ENCODE results near the gene KRTAP5-8. TPM values are rescaled to one million over a fixed set of nuclear protein-coding genes. Genes with fewer than 3 reads are reported as not detected.

Gene KRTAP5-8
- total RNA-seq, 1 experiment from 2014 or later: not detected

DNA sequence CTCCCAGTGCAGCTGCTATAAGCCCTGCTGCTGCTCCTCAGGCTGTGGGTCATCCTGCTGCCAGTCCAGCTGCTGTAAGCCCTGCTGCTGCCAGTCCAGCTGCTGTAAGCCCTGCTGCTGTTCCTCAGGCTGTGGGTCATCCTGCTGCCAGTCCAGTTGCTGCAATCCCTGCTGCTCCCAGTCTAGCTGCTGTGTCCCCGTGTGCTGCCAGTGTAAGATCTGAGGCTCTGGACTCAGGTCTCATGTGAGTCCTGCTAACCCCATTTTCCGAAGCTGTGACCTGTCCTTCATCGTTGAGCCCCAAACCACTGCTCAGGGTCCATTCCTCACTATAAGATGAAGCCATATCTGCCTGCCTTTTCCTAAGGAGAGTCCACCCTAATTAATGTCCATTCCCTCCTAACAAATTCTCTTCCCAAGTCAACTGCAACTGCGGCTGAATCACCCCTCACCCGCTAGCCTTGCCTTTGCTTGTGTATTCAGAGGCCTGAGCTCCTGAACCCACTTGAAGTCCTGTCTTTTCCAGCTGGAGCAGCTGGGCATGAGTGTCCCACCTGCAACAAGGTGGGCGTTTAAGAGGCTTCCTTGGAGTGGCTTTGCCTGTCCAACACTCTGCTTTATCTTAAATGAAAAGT is 10.1 kb upstream of the KRTAP5-8 start (continued):
- TF ChIP-seq, protein P1, sequence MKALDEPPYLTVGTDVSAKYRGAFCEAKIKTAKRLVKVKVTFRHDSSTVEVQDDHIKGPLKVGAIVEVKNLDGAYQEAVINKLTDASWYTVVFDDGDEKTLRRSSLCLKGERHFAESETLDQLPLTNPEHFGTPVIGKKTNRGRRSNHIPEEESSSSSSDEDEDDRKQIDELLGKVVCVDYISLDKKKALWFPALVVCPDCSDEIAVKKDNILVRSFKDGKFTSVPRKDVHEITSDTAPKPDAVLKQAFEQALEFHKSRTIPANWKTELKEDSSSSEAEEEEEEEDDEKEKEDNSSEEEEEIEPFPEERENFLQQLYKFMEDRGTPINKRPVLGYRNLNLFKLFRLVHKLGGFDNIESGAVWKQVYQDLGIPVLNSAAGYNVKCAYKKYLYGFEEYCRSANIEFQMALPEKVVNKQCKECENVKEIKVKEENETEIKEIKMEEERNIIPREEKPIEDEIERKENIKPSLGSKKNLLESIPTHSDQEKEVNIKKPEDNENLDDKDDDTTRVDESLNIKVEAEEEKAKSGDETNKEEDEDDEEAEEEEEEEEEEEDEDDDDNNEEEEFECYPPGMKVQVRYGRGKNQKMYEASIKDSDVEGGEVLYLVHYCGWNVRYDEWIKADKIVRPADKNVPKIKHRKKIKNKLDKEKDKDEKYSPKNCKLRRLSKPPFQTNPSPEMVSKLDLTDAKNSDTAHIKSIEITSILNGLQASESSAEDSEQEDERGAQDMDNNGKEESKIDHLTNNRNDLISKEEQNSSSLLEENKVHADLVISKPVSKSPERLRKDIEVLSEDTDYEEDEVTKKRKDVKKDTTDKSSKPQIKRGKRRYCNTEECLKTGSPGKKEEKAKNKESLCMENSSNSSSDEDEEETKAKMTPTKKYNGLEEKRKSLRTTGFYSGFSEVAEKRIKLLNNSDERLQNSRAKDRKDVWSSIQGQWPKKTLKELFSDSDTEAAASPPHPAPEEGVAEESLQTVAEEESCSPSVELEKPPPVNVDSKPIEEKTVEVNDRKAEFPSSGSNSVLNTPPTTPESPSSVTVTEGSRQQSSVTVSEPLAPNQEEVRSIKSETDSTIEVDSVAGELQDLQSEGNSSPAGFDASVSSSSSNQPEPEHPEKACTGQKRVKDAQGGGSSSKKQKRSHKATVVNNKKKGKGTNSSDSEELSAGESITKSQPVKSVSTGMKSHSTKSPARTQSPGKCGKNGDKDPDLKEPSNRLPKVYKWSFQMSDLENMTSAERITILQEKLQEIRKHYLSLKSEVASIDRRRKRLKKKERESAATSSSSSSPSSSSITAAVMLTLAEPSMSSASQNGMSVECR (CRISPR knock-in tag; IDR thresholded peaks at IDR 0.05; ENCODE audit: borderline replicate concordance): no peak

DNA sequence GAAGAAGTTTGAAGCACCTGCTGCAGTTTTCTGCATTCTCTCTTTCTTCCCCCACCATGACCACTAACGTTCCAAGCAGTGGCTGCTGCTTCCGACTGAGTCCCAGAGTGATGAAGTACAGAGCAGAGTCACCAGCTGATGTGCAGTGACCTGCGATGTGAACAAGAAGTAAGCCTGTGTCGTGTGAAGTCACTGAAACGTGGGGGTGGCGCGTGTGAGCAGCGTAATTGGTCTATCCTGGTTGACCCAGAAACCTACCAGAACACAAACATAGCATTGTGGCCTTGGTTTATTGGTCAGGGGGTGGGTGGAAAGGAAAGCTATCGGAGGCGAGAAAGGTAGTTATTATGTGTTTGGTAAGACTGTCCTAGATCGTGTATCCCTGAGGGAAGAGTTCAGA is 7.2 kb upstream of the KRTAP5-8 start:
- ATAC-seq (no peak), DNase-seq (ENCODE audit: low spot score) (no peak)
- no peak for TF ChIP-seq ZNF232 (CRISPR knock-in tag; IDR thresholded peaks at IDR 0.05)
- TF ChIP-seq RORB (CRISPR knock-in tag; IDR thresholded peaks at IDR 0.05): no peak
- TF ChIP-seq, protein P2, sequence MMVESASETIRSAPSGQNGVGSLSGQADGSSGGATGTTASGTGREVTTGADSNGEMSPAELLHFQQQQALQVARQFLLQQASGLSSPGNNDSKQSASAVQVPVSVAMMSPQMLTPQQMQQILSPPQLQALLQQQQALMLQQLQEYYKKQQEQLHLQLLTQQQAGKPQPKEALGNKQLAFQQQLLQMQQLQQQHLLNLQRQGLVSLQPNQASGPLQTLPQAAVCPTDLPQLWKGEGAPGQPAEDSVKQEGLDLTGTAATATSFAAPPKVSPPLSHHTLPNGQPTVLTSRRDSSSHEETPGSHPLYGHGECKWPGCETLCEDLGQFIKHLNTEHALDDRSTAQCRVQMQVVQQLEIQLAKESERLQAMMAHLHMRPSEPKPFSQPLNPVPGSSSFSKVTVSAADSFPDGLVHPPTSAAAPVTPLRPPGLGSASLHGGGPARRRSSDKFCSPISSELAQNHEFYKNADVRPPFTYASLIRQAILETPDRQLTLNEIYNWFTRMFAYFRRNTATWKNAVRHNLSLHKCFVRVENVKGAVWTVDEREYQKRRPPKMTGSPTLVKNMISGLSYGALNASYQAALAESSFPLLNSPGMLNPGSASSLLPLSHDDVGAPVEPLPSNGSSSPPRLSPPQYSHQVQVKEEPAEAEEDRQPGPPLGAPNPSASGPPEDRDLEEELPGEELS (CRISPR knock-in tag; IDR thresholded peaks at IDR 0.05): no peak
- no peak for TF ChIP-seq RELA (CRISPR knock-in tag; IDR thresholded peaks at IDR 0.05; ENCODE audit: borderline replicate concordance)
- no peak for TF ChIP-seq ZNF219 (CRISPR knock-in tag; IDR thresholded peaks at IDR 0.05; ENCODE audit: borderline replicate concordance)
- TF ChIP-seq NR3C1 (CRISPR knock-in tag; conservative IDR thresholded peaks at IDR 0.05; ENCODE audit: low read depth): no peak
- TF ChIP-seq, protein P3, sequence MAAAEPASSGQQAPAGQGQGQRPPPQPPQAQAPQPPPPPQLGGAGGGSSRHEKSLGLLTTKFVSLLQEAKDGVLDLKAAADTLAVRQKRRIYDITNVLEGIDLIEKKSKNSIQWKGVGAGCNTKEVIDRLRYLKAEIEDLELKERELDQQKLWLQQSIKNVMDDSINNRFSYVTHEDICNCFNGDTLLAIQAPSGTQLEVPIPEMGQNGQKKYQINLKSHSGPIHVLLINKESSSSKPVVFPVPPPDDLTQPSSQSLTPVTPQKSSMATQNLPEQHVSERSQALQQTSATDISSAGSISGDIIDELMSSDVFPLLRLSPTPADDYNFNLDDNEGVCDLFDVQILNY (CRISPR knock-in tag; IDR thresholded peaks at IDR 0.05): no peak
- TF ChIP-seq ZNF138 (CRISPR knock-in tag; conservative IDR thresholded peaks at IDR 0.05): no peak
- TF ChIP-seq, protein P4, sequence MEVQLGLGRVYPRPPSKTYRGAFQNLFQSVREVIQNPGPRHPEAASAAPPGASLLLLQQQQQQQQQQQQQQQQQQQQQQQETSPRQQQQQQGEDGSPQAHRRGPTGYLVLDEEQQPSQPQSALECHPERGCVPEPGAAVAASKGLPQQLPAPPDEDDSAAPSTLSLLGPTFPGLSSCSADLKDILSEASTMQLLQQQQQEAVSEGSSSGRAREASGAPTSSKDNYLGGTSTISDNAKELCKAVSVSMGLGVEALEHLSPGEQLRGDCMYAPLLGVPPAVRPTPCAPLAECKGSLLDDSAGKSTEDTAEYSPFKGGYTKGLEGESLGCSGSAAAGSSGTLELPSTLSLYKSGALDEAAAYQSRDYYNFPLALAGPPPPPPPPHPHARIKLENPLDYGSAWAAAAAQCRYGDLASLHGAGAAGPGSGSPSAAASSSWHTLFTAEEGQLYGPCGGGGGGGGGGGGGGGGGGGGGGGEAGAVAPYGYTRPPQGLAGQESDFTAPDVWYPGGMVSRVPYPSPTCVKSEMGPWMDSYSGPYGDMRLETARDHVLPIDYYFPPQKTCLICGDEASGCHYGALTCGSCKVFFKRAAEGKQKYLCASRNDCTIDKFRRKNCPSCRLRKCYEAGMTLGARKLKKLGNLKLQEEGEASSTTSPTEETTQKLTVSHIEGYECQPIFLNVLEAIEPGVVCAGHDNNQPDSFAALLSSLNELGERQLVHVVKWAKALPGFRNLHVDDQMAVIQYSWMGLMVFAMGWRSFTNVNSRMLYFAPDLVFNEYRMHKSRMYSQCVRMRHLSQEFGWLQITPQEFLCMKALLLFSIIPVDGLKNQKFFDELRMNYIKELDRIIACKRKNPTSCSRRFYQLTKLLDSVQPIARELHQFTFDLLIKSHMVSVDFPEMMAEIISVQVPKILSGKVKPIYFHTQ (CRISPR knock-in tag; IDR thresholded peaks at IDR 0.05): no peak
- TF ChIP-seq, protein P5, sequence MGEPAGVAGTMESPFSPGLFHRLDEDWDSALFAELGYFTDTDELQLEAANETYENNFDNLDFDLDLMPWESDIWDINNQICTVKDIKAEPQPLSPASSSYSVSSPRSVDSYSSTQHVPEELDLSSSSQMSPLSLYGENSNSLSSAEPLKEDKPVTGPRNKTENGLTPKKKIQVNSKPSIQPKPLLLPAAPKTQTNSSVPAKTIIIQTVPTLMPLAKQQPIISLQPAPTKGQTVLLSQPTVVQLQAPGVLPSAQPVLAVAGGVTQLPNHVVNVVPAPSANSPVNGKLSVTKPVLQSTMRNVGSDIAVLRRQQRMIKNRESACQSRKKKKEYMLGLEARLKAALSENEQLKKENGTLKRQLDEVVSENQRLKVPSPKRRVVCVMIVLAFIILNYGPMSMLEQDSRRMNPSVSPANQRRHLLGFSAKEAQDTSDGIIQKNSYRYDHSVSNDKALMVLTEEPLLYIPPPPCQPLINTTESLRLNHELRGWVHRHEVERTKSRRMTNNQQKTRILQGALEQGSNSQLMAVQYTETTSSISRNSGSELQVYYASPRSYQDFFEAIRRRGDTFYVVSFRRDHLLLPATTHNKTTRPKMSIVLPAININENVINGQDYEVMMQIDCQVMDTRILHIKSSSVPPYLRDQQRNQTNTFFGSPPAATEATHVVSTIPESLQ (CRISPR knock-in tag; IDR thresholded peaks at IDR 0.05): no peak
- TF ChIP-seq, protein P1 (CRISPR knock-in tag; IDR thresholded peaks at IDR 0.05; ENCODE audit: borderline replicate concordance): no peak
- no peak for TF ChIP-seq PRRX2 (CRISPR knock-in tag; IDR thresholded peaks at IDR 0.05)
- no peak for TF ChIP-seq NFE2L1 (CRISPR knock-in tag; IDR thresholded peaks at IDR 0.05)
- TF ChIP-seq ZNF396 (CRISPR knock-in tag; IDR thresholded peaks at IDR 0.05; ENCODE audit: borderline replicate concordance): no peak
- TF ChIP-seq SOX15 (CRISPR knock-in tag; IDR thresholded peaks at IDR 0.05): no peak
- TF ChIP-seq, protein P6, sequence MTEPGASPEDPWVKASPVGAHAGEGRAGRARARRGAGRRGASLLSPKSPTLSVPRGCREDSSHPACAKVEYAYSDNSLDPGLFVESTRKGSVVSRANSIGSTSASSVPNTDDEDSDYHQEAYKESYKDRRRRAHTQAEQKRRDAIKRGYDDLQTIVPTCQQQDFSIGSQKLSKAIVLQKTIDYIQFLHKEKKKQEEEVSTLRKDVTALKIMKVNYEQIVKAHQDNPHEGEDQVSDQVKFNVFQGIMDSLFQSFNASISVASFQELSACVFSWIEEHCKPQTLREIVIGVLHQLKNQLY (CRISPR knock-in tag; IDR thresholded peaks at IDR 0.05): no peak
- Mint-ChIP-seq H3K36me3 (no peaks in the 10 kb centered on the region), H3K9me3 (no peaks in the 10 kb centered on the region), H3K4me3 (no peak overlapping the region), H3K27me3 (ENCODE audit: low read depth) (peaks cover 9% of the 10 kb centered on the region; the same call in 1 of the 2 replicates), H3K27ac (no peak overlapping the region), H3K4me1 (0 out of 2 replicates have a peak, but pooled peaks cover 3% of the 10 kb centered on the region)
- CTCF ChIA-PET: interaction anchor here (0.8 kb wide), 1 partner anchor 33 kb away, joined by 3 read pairs; no protein-coding TSS in a partner anchor
- POLR2A ChIA-PET: no interaction called here
